Peyer's patch (tissue), 4 donors: Measurements from ENCODE around the gene DPYSL5.

Experiments used
- CTCF ChIP-seq, 6 experiments: fragments of 450-650 bp in 4 of 6; fragments of 200-600 bp in 2 of 6; sonication (generic) in 1 of 6; IDR thresholded peaks; one replicate each; pipeline ENCODE4 v1.5.1; 2017 to 2019; ENCODE audit warnings: antibody characterized with exemption in 6 of 6, mild to moderate bottlenecking in 3 of 6, moderate library complexity in 1 of 6
- POLR2A ChIP-seq, 2 donors: fragments of 450-650 bp; IDR thresholded peaks; one replicate each; pipeline ENCODE4 v1.5.1; 2017; ENCODE audit warnings: antibody characterized with exemption in 2 of 2, mild to moderate bottlenecking in 2 of 2, moderate library complexity in 2 of 2

GRCh38 chr2:26873286-26873983 lies 25.5 kb downstream of the DPYSL5 start:
- no peak for TF ChIP-seq CTCF (IDR thresholded peaks at IDR 0.05)
- TF ChIP-seq POLR2A (IDR thresholded peaks at IDR 0.05): no peak
